ENCODE measurements around the gene GRK6.
"Not testable (repeated sequence)": the region's sequence is repeated elsewhere in the genome, so short reads cannot be mapped to it uniquely, and the experiment has no call there.

GRK6 gene

DNA sequence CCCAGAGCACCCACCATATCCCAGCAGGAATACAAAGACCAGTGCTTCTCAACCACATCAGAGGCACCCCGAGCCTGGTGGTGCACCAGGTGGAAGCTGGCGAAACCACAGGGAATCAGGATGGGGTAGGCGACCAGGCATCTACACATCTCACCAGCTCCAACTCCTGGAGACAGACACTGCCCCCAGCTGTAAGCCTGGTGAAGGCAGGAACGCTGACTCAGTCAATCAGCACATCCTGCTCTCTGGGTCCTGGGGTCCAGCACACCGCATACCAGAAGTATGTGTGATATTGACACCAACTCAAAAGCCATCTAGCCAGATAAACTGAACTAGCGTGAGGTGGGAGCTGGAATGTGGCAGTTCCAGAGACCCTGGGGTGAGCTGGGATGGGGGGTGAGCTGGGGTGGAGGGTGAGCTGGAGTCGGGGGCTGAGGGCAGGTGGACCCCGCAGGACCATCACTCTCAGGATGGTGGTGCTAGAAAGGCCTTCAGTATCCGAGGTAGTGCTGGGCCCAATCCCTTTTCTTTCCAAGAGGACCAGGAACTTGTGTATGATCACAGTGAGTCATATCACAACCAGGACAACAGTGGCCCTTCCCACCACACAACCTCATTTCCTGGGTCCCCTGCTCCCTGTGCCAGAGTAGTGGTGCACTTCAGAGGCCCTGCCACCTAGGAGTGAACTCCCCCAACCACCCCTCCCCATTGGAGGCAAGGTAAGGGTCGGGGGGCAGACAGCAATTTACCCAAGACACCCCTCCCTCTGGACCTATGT lies 44.5 kb downstream of the GRK6 start:
- DNase-seq (ENCODE audit: low read depth) = no peak

DNA sequence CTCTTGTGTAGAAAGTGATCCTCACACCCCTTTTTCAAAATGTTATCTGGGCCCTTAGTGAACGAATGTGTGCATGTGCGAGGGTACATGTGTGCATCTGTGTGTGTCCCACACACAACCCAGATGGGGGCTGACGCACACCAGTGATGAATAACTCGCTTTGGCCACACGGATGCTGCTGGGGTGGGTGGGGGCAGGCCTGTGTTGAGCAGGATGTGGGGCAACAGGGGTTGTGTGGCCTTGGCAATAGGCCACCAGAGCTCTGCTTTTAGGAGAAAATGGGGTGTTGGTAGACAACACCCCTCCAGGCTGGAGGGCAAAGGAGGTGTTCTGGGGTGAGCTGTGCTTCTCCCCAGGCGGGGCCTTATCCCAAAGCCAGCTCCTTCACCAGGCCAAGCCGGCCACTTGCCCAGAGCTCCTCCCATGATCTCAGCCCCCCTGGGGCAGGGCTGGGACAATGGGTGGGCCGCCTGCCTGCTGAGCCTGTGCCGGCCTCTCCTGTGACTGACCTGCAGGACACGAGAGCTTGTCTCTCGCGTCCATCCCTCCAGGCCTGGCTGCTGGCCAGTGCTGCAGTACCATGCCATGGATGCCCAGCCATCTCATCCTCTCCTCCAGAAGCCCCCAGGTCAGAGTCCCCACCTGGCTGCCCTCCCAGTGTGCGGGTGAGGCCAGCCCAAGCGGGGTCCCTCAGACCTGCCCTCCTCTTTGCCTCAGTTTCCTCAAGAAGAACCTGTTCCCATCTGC lies 45.3 kb downstream of the GRK6 start:
- DNase-seq (ENCODE audit: low read depth) = no peak

DNA sequence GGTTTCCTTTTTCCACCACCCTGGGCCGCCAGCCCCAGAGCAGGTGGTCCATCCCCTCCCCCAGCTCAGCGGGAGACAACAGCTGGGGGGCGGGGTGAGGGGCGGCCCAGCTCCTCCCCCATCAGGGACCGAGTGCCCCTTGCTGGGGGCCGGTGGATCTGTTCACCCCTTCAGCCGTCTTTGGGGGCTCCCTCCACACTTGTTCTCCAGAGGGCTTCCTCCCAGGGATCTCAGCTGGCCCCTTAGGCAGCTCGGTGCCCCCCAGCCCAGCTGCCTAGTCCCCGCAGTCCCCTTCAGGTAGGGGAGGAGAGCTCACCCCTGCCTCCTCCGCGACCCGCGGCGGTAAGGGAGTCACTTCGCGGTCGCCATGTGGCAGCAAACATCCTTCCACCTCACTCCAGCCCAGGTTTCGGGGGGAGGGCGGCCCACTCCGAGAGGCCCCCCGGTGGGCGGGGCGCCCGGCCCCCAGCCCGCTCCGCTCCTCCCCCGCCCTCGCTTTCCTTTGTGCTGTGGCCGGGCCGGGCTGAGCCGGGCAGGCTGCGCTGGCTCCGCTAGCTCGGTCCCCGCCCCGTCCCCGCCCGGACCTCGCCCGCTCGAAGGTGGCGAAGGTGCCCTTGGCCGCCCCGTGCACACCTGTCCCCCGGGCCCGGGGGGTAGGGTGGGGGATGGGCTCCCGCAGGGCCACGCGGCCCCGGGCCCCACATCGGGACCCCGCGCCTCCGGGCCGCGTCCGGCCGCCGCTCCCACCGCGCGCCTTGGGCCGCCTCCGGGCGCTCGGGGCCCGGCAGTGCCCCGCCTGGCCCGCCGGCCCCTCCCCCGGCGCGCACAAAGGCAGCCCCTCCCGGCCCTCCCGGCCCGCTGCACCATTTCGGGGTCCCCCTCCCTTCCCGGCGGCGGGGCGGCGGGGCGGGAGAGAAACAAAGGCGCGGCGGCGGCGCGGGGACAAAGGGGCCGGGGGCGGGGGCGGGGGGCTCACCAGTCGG lies 46.3 kb downstream of the GRK6 start:
- no peak for DNase-seq (ENCODE audit: low read depth)

DNA sequence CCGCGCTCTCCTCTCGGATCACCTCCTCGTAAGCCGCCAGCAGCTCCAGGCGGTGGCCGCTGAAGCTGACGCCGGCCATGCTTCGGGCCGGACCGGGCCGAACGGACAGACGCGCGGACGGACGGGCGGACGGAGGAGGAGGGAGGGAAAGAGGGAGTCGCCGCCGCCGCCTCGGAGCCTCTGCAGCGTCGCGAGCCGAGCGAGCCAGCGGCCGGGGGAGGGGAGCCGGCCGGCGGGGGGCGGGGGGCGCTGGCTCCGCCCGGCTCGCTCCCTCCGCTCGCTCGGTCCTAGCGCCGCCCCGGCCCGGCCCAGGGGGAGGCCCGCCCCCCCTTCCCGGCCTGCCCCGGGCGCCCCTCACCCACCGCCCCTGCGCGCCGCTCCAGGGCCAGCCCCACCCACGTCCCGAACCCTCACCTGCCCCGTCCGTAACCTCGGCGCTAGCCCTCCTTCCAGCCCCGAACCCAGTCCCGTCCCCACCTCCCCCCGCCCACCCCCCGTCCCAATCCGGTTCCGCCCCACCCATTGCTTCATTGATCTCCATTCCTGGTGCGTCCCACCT lies 47.0 kb downstream of the GRK6 start, which contains the start of gene DBN1:
TSS of gene DBN1 (minus strand) at position 192 of the 559 bp plus-strand sequence. CDS start at position 79, 113 bp downstream.
- no peak for DNase-seq (ENCODE audit: low read depth)

DNA sequence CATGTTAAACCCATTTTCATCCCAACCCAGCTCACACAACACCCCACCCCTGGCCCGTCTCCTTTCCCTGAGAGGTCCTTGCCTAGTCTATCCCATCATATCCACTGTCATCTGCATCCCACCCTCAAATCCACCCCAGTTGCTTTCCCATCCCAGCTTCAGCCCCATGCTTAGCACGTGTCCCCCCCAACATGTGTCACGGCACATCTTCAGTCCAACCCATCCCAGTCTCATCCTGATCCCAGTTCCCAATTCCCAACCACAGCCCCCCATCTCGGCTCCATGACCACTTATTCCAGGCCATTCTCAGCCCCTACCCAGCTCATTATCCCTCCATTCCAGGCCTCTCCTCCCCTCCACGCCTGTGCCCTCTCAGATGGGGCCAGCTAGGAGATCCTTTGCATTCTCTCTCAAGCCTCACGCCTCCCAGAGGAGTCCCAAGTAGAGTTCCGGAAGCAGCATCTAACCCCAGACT lies 47.6 kb downstream of the GRK6 start:
- DNase-seq (ENCODE audit: low read depth) = no peak

DNA sequence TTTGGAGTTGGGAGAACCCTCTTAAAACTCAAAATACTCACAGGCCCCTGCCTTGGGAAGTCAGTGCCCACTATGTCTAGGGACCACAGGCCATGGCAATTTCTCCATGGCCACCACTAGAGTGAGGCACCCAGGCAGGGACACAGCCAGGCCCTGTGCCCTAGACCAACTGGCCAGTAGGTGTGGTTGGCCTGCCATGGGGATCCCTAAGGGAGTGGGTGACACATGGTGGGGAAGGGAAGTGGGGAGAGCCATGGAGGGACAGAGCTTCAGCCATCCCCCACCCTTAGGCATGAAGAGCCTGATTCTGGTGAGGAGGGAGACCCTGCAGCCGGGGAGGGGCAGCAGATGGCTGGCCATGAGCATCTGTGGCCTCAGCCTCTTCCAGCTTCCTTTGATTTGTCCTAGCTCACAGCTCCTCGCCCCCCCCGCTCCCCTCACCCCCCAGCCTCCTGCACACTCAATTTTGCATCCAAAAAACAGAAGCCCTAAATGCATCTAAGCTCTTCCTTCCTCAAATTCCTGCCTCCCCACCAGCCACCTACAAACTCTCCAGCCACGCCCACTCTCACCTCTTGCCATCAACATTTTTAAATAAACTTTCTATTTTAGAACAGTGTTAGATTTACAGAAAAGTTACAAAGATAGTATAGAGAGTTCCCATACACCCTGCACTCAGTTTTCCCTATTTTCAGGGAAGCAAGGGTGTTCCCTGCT lies 48.5 kb downstream of the GRK6 start:
- no peak for DNase-seq (ENCODE audit: low read depth)

DNA sequence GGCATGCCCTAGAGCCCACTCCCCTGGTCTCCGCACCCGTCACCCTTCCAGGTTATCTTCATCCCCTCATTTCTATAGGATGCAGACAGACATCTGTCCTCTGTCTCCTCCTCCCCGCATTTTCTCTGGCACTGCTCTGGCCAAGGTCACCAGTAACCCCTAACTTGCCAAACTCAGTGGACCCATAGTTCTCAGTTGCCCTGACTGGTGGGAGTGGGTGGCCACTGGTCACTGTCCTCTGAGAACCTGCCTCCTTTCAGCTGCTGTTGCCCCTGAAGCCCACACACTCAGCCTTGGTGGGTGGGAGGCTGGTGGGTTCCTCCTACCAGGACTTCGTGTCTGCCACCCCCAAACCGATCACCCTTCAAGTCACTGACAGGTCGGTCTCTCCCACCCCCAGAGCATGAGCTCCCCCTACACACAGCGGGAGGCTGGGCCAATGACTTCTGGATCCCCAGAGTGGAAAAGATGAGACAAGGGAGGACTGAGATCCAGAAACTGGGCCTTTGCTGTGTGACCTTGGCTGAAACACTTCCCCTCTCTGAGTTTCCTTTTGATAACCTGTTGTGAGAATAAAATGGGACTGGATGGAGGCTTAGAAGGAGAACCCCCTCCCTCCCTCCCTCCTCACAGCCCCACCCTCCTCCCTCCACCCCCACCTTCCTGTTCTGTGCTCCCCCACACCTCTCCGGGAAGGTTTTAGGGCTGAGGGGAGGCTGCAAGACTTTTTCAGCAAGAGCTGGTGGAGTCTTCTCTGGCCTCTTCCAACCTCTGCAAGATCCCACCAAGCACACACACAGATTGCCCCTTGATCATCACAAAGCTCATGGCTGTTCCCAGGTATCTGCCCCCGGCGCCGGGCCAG lies 49.3 kb downstream of the GRK6 start:
- no peak for DNase-seq (ENCODE audit: low read depth)

- no peak for DNase-seq (ENCODE audit: low read depth)
These were observed 50.2 kb downstream of the GRK6 start for GRCh38 chr5:177476531-177477233.

DNA sequence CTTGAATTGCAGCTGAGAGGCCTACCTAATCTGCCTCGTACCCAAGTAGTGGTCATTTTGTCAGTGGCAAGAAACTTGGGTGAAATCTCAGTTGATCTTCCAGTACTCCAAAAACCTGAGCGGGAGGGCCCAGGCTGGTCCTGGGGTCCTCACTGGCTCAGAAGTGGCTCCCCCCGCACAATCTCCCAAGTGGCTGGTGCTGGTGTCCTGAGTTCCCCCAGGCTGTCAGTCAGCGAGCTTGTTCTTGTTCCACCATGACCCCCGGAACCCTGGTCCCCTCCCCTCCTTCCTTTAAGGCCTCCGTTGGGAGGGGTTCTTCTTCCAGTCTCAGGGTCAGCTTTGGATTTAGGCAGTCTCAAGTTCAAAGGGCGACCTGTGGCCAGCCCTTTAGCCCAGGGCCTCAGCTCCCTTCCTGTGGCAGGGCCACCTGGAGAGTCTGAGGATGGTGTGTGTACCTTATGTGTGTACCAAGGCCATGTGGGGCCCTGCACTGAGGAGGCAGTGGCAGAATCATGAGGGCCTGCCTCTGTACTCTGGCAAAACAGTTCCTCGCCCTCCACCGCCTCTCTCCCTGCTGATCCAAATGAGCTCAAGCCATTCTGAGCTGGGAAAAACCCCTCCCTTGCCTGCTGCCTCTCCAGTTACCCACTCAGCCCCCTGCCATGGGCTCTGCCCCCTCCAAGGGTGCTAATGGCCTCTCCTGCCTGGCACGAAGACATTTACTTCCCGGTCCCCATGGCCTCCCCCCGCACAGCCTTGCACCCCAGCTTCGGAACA lies 51.4 kb downstream of the GRK6 start:
- no peak for DNase-seq (ENCODE audit: low read depth)

GRCh38 chr5:177478711-177479646 lies 52.5 kb downstream of the GRK6 start:
- no peak for DNase-seq (ENCODE audit: low read depth)

DNA sequence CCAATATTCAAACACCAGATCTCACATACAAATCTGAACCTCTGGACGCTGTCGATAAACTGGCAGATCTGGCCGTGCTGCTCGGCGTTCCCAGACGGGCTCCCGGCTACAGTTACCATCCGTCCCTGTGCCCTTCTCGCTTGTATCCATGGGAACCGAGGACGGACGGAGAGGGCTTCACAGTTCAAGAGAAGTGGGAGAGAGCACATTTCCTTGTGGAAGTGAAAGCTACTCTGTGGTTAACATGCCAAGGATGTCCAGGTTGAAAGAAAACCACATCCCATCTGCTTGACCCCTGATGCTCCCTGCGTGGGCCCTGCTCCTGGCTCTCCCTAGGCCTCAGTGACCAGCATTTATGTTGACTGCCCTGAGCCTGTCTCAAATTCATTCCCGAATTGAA lies 53.3 kb downstream of the GRK6 start:
- no peak for DNase-seq (ENCODE audit: low read depth)

GRCh38 chr5:177482359-177482795 lies 55.9 kb downstream of the GRK6 start:
- DNase-seq (ENCODE audit: low read depth) = no peak

DNA sequence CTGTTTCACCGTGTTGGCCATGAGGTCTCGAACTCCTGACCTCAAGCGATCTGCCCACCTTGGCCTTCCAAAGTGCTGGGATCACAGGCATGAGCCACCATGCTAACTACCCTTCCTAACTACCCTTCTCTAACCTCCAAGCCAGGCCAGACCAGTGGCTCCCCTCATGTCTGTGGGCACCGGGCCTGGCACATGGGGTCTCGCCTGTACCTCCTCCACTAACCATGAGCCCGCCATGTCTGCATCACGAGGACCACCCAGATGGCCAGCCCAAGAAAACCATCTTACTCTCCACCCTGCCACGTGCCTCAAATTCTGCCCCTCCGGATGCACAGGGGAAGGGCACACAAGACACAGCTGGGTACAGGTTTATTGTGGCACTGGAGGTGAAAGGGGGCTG lies 56.6 kb downstream of the GRK6 start:
- DNase-seq (ENCODE audit: low read depth) = no peak

DNA sequence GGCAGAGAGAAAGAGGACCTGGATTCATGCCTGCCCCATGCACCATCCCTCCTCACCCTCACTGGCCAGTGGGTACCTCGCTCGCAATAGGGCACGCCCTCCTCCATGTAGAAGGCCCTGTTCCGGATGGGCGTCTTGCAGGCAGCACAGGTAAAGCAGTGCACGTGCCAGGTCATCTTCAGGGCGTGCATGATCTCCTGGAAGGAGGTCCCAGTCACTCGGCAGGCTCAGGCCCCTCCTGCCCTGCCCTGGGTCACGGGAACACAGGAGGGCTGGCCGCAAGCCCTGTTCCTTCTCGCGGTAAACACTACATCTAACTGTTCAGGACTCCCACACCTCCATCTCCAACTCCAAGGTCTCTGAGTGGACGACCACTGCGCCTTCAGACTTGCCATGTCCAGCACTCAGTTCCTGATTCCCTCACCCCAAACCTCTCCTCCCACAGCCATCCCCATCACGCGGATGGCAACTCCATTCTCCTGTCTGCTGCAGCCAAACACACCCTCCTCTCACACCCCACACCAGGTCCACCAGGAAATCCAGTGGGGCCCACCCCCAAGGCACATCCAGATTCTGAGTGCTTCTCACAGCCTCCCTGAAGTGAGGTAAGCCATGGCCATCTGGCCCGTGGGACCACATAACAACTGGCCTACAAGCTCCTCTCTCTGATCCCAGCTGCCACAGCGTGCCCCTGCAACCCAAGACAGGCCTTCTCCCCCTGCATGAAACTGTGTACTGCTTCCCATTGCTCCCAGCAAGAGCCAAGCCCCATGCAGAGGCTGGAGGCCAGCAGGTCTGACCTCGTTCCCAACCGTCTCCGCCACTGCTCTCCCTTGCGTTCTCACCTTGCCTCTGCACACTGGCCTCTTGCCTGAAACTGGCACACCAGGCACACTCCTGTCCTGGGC lies 57.8 kb downstream of the GRK6 start:
- DNase-seq (ENCODE audit: low read depth) = no peak

DNA sequence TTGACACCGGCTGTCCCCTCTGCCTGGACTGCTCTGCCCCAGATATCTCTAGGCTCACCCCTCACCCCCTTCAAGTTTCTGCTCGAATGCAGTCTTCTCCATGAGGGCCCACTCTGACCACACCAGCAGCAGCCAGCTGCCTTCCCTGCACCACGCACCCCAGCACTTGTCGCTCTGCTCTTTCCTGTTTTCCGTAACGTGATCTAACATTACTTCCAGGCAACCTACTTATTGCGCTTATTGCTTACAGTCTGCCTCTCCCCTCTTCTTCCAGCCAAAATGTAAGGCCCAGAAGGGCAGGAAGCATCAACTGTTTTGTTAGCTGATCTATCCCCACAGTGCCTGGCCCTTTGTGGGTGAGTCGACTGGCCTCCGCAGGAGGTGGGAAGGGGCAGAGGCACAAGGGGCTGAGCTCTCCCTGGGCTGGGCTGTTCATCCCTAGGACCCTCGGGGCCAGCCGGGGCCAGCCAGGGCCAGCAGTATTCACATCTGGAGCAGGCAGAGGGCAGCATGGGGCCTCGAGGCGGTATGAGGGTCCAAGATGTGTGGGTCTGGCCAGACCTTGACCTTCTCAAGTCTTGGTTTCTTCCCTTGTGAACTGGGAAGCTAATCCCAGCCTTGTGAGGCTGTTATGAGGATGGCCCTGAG lies 58.5 kb downstream of the GRK6 start:
- no peak for DNase-seq (ENCODE audit: low read depth)

- not testable (repeated sequence) for DNase-seq (ENCODE audit: low read depth)
These were observed 59.3 kb downstream of the GRK6 start for GRCh38 chr5:177485753-177486152.

Data from HS-27A (cell line).